K562 (cell line): ENCODE data around the gene SVBP. TPM values are rescaled to one million over a fixed set of nuclear protein-coding genes. Genes with fewer than 3 reads are reported as not detected.
A peak's percentile ranks its signal among the peaks of the same experiment; 100 is the strongest.

ENCODE experiments used
- CHD2 ChIP-seq: IDR thresholded peaks from 2 replicates; pipeline ENCODE4 v1.6.1; 2011; ENCODE audit warnings: low read depth, low read length
- DMBX1 ChIP-seq: fragments of 250-450 bp; sonication (Bioruptor Pico); IDR thresholded peaks from 2 replicates; pipeline ENCODE4 v1.8.0; 2022; ENCODE audit warnings: inconsistent platforms, mild to moderate bottlenecking, moderate library complexity, borderline replicate concordance
- EGR1 ChIP-seq: fragments of 450-650 bp; conservative IDR thresholded peaks from 2 replicates; pipeline ENCODE4 v1.6.1; 2017; ENCODE audit warnings: mild to moderate bottlenecking
- HDAC3 ChIP-seq: fragments of 450-650 bp; IDR thresholded peaks from 2 replicates; pipeline ENCODE4 v1.6.1; 2018; ENCODE audit warnings: borderline replicate concordance, mild to moderate bottlenecking, moderate library complexity; ENCODE audit not compliant: partially characterized antibody
- HDAC8 ChIP-seq: fragments of 450-650 bp; IDR thresholded peaks from 2 replicates; pipeline ENCODE4 v1.6.1; 2016; ENCODE audit warnings: mild to moderate bottlenecking, missing genetic modification characterization, moderate library complexity, missing compliant biosample characterization
- HES1 ChIP-seq: fragments of 450-650 bp; IDR thresholded peaks from 2 replicates; pipeline ENCODE4 v1.6.1; 2016; ENCODE audit warnings: low read depth, mild to moderate bottlenecking, moderate library complexity
- KDM2B ChIP-seq: fragments of 250-450 bp; sonication (Bioruptor Pico); IDR thresholded peaks from 2 replicates; pipeline ENCODE4 v1.8.0; 2021; ENCODE audit warnings: mild to moderate bottlenecking, moderate library complexity
- LCOR ChIP-seq: sonication (generic); formaldehyde crosslinking; IDR thresholded peaks from 2 replicates; pipeline ENCODE4 v1.8.0; 2022; ENCODE audit warnings: mild to moderate bottlenecking, missing genetic modification reagents
- PHF8 ChIP-seq: fragments of 200-600 bp; sonication (generic); IDR thresholded peaks from 2 replicates; pipeline ENCODE4 v1.6.1; 2012; ENCODE audit warnings: mixed run types, mild to moderate bottlenecking, inconsistent platforms, low read length, moderate library complexity, borderline replicate concordance
- PKNOX1 ChIP-seq: fragments of 450-650 bp; IDR thresholded peaks from 2 replicates; pipeline ENCODE4 v1.6.1; 2016
- ZNF12 ChIP-seq: sonication (generic); formaldehyde crosslinking; IDR thresholded peaks from 2 replicates; pipeline ENCODE4 v1.4.0; 2020; ENCODE audit warnings: mild to moderate bottlenecking, missing genetic modification reagents
- ZNF239 ChIP-seq: fragments of 250-450 bp; sonication (Bioruptor Pico); IDR thresholded peaks from 2 replicates; pipeline ENCODE4 v1.4.0; 2020; ENCODE audit warnings: mild to moderate bottlenecking
- ZNF445 ChIP-seq: fragments of 250-450 bp; sonication (Bioruptor Pico); IDR thresholded peaks from 2 replicates; pipeline ENCODE4 v1.4.0; 2020; ENCODE audit warnings: low read depth, mild to moderate bottlenecking, moderate library complexity
- ZNF668 ChIP-seq: fragments of 250-450 bp; sonication (Bioruptor Pico); IDR thresholded peaks from 2 replicates; pipeline ENCODE4 v1.8.0; 2022; ENCODE audit warnings: mild to moderate bottlenecking, inconsistent platforms
- ZNF766 ChIP-seq: fragments of 200-800 bp; sonication (Bioruptor generic); conservative IDR thresholded peaks from 2 replicates; pipeline ENCODE4 v1.6.1; 2016; ENCODE audit warnings: missing genetic modification characterization, missing compliant biosample characterization
- polyA plus RNA-seq, 8 experiments: library from polyadenylated mRNA; depleted of rRNA in 4 of 8; stranded (reverse) in 5 of 8; unstranded in 3 of 8; fragments of >200 nt; fragmentation: Nextera tagmentation in 2 of 8; fragmentation: Illumina TruSeq in 1 of 8; extraction: Ambion mirVana in 2 of 8; extraction: Trizol in 1 of 8; gene quantifications; 2 replicates each; pipeline versions ENCODE4 v1.2.1 to v1.2.3, GENCODE V29; 2011 to 2014; ENCODE audit warnings: inconsistent platforms in 1 of 8, missing spikeins in 1 of 8
- total RNA-seq, 7 experiments: library from RNA; depleted of rRNA in 6 of 7; stranded (reverse); fragments of >200 nt in 6 of 7; fragmentation: Illumina TruSeq in 2 of 7; extraction: Trizol in 2 of 7; gene quantifications; 2 replicates each; pipeline versions ENCODE4 v1.2.1 to v1.2.3, GENCODE V29; 2011 to 2021; ENCODE audit warnings: low replicate concordance in 1 of 7
- TF ChIP-seq, protein P1 (sequence below), 2 experiments: fragments of 450-650 bp; IDR thresholded peaks; 2 replicates each; pipeline ENCODE4 v1.6.1; 2018; ENCODE audit warnings: mild to moderate bottlenecking in 2 of 2, low read depth in 1 of 2; ENCODE audit not compliant: partially characterized antibody in 2 of 2
- TF ChIP-seq, protein P2 (sequence below): fragments of 450-650 bp; IDR thresholded peaks from 2 replicates; pipeline ENCODE4 v1.6.1; 2017; ENCODE audit warnings: antibody characterized with exemption, mild to moderate bottlenecking

The SVBP gene
- total and polyA plus RNA-seq, 9 of the 15 experiments (the other 6 are each of a cell fraction or from before 2014, with no cell fraction given), result 31.7 to 49.7 (median 40.0) TPM

GRCh38 chr1:42825036-42825851 is 8.0 kb upstream of the SVBP start (continued):
- TF ChIP-seq, protein P1, sequence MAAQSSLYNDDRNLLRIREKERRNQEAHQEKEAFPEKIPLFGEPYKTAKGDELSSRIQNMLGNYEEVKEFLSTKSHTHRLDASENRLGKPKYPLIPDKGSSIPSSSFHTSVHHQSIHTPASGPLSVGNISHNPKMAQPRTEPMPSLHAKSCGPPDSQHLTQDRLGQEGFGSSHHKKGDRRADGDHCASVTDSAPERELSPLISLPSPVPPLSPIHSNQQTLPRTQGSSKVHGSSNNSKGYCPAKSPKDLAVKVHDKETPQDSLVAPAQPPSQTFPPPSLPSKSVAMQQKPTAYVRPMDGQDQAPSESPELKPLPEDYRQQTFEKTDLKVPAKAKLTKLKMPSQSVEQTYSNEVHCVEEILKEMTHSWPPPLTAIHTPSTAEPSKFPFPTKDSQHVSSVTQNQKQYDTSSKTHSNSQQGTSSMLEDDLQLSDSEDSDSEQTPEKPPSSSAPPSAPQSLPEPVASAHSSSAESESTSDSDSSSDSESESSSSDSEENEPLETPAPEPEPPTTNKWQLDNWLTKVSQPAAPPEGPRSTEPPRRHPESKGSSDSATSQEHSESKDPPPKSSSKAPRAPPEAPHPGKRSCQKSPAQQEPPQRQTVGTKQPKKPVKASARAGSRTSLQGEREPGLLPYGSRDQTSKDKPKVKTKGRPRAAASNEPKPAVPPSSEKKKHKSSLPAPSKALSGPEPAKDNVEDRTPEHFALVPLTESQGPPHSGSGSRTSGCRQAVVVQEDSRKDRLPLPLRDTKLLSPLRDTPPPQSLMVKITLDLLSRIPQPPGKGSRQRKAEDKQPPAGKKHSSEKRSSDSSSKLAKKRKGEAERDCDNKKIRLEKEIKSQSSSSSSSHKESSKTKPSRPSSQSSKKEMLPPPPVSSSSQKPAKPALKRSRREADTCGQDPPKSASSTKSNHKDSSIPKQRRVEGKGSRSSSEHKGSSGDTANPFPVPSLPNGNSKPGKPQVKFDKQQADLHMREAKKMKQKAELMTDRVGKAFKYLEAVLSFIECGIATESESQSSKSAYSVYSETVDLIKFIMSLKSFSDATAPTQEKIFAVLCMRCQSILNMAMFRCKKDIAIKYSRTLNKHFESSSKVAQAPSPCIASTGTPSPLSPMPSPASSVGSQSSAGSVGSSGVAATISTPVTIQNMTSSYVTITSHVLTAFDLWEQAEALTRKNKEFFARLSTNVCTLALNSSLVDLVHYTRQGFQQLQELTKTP (IDR thresholded peaks at IDR 0.05; ENCODE audit: low read depth in 1 of 2, partially characterized antibody in 2 of 2), result peak; percentile 58 to 85
- 0 out of 2 replicates have a peak, but pooled peaks have one; percentile 51 for TF ChIP-seq ZNF668 (CRISPR knock-in tag)
- TF ChIP-seq EGR1, result peak; percentile 59
- peak; percentile 59; the same call in 1 of the 2 replicates for TF ChIP-seq DMBX1
- TF ChIP-seq ZNF445 (CRISPR knock-in tag), result no peak
- 0 out of 2 replicates have a peak, but pooled peaks have one; percentile 10 for TF ChIP-seq ZNF239 (CRISPR knock-in tag)
- TF ChIP-seq PKNOX1, result peak; percentile 74
- peak; percentile 90 for TF ChIP-seq HES1
- 0 out of 2 replicates have a peak, but pooled peaks have one; percentile 45 for TF ChIP-seq HDAC8 (tag)
- no peak for TF ChIP-seq CHD2
- TF ChIP-seq HDAC3, result peak; percentile 96
- no peak for TF ChIP-seq KDM2B (CRISPR knock-in tag)
- TF ChIP-seq LCOR (CRISPR knock-in tag), result peak; percentile 98
- TF ChIP-seq ZNF766 (CRISPR knock-in tag), result peak; percentile 94
- peak; percentile 42; the same call in 1 of the 2 replicates for TF ChIP-seq PHF8
- TF ChIP-seq, protein P2, sequence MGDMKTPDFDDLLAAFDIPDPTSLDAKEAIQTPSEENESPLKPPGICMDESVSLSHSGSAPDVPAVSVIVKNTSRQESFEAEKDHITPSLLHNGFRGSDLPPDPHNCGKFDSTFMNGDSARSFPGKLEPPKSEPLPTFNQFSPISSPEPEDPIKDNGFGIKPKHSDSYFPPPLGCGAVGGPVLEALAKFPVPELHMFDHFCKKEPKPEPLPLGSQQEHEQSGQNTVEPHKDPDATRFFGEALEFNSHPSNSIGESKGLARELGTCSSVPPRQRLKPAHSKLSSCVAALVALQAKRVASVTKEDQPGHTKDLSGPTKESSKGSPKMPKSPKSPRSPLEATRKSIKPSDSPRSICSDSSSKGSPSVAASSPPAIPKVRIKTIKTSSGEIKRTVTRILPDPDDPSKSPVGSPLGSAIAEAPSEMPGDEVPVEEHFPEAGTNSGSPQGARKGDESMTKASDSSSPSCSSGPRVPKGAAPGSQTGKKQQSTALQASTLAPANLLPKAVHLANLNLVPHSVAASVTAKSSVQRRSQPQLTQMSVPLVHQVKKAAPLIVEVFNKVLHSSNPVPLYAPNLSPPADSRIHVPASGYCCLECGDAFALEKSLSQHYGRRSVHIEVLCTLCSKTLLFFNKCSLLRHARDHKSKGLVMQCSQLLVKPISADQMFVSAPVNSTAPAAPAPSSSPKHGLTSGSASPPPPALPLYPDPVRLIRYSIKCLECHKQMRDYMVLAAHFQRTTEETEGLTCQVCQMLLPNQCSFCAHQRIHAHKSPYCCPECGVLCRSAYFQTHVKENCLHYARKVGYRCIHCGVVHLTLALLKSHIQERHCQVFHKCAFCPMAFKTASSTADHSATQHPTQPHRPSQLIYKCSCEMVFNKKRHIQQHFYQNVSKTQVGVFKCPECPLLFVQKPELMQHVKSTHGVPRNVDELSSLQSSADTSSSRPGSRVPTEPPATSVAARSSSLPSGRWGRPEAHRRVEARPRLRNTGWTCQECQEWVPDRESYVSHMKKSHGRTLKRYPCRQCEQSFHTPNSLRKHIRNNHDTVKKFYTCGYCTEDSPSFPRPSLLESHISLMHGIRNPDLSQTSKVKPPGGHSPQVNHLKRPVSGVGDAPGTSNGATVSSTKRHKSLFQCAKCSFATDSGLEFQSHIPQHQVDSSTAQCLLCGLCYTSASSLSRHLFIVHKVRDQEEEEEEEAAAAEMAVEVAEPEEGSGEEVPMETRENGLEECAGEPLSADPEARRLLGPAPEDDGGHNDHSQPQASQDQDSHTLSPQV, result peak; percentile 89; the same call in 1 of the 2 replicates
- TF ChIP-seq ZNF12, result no peak
